ENCODE measurements around the gene ELK1.

Gene ELK1

DNA sequence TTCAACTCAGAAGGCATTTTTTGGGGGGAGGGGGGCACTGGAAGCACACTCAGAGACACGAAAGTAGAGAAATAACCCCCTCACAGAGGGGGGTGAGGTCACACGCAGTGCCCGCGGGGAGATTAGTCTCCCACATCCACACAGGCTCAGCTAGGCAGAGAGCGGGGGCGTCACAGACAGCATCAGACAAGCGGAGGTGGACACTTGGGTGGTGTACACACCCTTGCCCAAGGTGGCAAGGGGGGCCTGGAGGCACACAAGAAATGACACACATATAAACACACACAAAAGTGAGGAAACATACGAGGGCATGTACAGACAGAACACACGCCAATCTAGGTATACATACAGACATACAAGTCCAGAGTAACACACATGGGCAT is 30.1 kb downstream of the ELK1 start:
- TF ChIP-seq, protein P1, sequence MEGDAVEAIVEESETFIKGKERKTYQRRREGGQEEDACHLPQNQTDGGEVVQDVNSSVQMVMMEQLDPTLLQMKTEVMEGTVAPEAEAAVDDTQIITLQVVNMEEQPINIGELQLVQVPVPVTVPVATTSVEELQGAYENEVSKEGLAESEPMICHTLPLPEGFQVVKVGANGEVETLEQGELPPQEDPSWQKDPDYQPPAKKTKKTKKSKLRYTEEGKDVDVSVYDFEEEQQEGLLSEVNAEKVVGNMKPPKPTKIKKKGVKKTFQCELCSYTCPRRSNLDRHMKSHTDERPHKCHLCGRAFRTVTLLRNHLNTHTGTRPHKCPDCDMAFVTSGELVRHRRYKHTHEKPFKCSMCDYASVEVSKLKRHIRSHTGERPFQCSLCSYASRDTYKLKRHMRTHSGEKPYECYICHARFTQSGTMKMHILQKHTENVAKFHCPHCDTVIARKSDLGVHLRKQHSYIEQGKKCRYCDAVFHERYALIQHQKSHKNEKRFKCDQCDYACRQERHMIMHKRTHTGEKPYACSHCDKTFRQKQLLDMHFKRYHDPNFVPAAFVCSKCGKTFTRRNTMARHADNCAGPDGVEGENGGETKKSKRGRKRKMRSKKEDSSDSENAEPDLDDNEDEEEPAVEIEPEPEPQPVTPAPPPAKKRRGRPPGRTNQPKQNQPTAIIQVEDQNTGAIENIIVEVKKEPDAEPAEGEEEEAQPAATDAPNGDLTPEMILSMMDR (IDR thresholded peaks at IDR 0.05; ENCODE audit: low read length, missing control alignments), result no peak
- no peak overlapping the region for H3K4me3 ChIP-seq (replicated peaks; ENCODE audit: low read depth, low read length)
- no peak for DNase-seq (ENCODE audit: low read depth)

GRCh38 chrX:47619486-47620302 is 30.7 kb downstream of the ELK1 start, which contains the start of gene SYN1:
SYN1 (minus strand) TSS chrX:47619857; CDS start chrX:47619728, 129 bp downstream.
- peak; percentile 84 for DNase-seq (ENCODE audit: low read depth)
- peak within 1 kb of the TSS; percentile 49 for H3K4me3 ChIP-seq (replicated peaks; ENCODE audit: low read depth, low read length)
- TF ChIP-seq, protein P1 (IDR thresholded peaks at IDR 0.05; ENCODE audit: low read length, missing control alignments), result no peak

DNA sequence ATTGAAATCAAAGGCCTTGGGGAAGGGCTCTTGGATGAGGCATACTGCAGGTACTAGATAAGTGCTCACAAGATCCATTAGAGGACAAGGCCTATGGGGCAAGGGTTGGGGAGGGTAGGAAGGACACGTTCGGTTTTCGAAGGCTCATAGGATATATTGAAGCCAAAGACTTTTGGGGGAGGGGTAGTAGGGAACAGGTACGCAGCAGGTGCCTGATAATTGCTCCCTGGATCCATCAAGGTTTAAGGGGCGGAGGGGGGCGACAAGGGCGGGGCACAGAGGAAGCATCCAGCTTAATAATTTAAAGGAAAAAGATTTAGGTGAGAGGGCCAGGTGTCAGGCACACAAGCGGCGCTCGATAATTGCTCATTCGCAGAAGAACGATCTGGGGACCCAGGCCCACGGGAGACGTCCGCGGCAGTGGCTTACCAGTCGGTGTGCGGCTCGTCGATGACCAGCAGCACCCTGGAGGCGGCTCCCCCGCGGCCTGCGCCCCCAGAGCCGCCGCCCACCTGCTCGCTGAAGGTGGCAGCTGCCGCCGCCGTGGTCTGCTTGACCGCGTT is 31.4 kb downstream of the ELK1 start:
- H3K4me3 ChIP-seq (replicated peaks; ENCODE audit: low read depth, low read length), result peak overlapping the region; percentile 49
- DNase-seq (ENCODE audit: low read depth), result no peak
- TF ChIP-seq, protein P1 (IDR thresholded peaks at IDR 0.05; ENCODE audit: low read length, missing control alignments), result no peak

GRCh38 chrX:47614618-47615017 is 35.7 kb downstream of the ELK1 start:
- no peak overlapping the region for H3K4me3 ChIP-seq (replicated peaks; ENCODE audit: low read depth, low read length)
- no peak for DNase-seq (ENCODE audit: low read depth)
- TF ChIP-seq, protein P1 (IDR thresholded peaks at IDR 0.05; ENCODE audit: low read length, missing control alignments), result no peak

GRCh38 chrX:47613082-47613481 is 37.3 kb downstream of the ELK1 start:
- TF ChIP-seq, protein P1 (IDR thresholded peaks at IDR 0.05; ENCODE audit: low read length, missing control alignments), result no peak
- DNase-seq (ENCODE audit: low read depth), result no peak
- no peak overlapping the region for H3K4me3 ChIP-seq (replicated peaks; ENCODE audit: low read depth, low read length)

GRCh38 chrX:47612418-47612817 is 37.9 kb downstream of the ELK1 start:
- TF ChIP-seq, protein P1 (IDR thresholded peaks at IDR 0.05; ENCODE audit: low read length, missing control alignments), result no peak
- no peak for DNase-seq (ENCODE audit: low read depth)
- H3K4me3 ChIP-seq (replicated peaks; ENCODE audit: low read depth, low read length), result no peak overlapping the region

Measured in fibroblast of pulmonary artery (primary cell).